Omental fat pad (tissue), 4 donors: ENCODE results near the gene PPIP5K1. TPM values are rescaled to one million over a fixed set of nuclear protein-coding genes. Genes with fewer than 3 reads are reported as not detected.

ENCODE experiments used
- ATAC-seq: fragments of 150-250 bp; one replicate; pipeline ENCODE4 v1.9.1; 2016; ENCODE audit warnings: mild to moderate bottlenecking, moderate library complexity; ENCODE audit not compliant: low FRiP score
- DNase-seq: peaks from one replicate; pipeline ENCODE4 v3.0.0-alpha.2; 2019; ENCODE audit warnings: low spot score
- CTCF ChIP-seq, 3 donors: fragments of 450-650 bp; IDR thresholded peaks; one replicate each; pipeline ENCODE4 v1.5.1; 2016 to 2017; ENCODE audit warnings: antibody characterized with exemption in 3 of 3, mild to moderate bottlenecking in 3 of 3, moderate library complexity in 2 of 3
- small RNA-seq: library from RNA; depleted of rRNA; stranded (forward); fragments of <200 nt; gene quantifications from one replicate; pipeline ENCODE3, GENCODE V24; 2016
- total RNA-seq, 4 donors: library from RNA; depleted of rRNA; stranded (reverse); fragments of >200 nt; gene quantifications; one replicate each; pipeline ENCODE4 v1.1.0, GENCODE V29; 2016

Gene PPIP5K1
- total RNA-seq, 4 donors from 2014 or later = 18.2 to 46.8 (median 24.7) TPM

GRCh38 chr15:43487271-43487895 lies 102.6 kb downstream of the PPIP5K1 start:
- no peak for TF ChIP-seq CTCF (IDR thresholded peaks at IDR 0.05)
- DNase-seq (no peak), ATAC-seq (no peak)

- DNase-seq = no peak
- ATAC-seq = no peak
- no peak for TF ChIP-seq CTCF (IDR thresholded peaks at IDR 0.05)
These were observed 105.6 kb downstream of the PPIP5K1 start for GRCh38 chr15:43484455-43484854.

Small RNA genes within 50 kb of the gene (small RNA-seq; reads per million reads assigned to genes)
- gene RNU6-554P = not detected
- not detected for gene RNU6-610P

Other genes with a start within 250 kb of the PPIP5K1 start
- 10 to 100 TPM; 12.0 to 26.6 (median 16.7) TPM for gene ZSCAN29, start 219.2 kb downstream of the PPIP5K1 start, total RNA-seq
- 10 to 100 TPM; 10.5 to 13.2 (median 12.6) TPM for gene TUBGCP4, start 219.1 kb downstream of the PPIP5K1 start, total RNA-seq
- 10 to 100 TPM; 23.2 to 52.8 (median 39.2) TPM for gene TP53BP1, start 97.1 kb downstream of the PPIP5K1 start, total RNA-seq
- 10 to 100 TPM in 1 of 4 donors, 1 to 10 TPM in 3; 2.5 to 10.9 (median 5.3) TPM for gene MAP1A, start 72.6 kb downstream of the PPIP5K1 start, total RNA-seq
- gene CKMT1B, start 3.8 kb upstream of the PPIP5K1 start, total RNA-seq = 1 to 10 TPM in 3 of 4 donors, under 1 TPM in 1; 0.95 to 3.0 (median 2.6) TPM
- under 1 TPM; 0.24 to 0.47 (median 0.39) TPM for gene STRC, start 28.6 kb upstream of the PPIP5K1 start, total RNA-seq
- gene CATSPER2, start 58.6 kb upstream of the PPIP5K1 start, total RNA-seq = 1 to 10 TPM; 1.3 to 3.2 (median 2.0) TPM
- 1 to 10 TPM in 3 of 4 donors, under 1 TPM in 1; 0.79 to 3.8 (median 1.6) TPM for gene CKMT1A, start 103.7 kb upstream of the PPIP5K1 start, total RNA-seq
- 100 to 1,000 TPM in 3 of 4 donors, 10 to 100 TPM in 1; 99.0 to 143 (median 132) TPM for gene PDIA3, start 156.2 kb upstream of the PPIP5K1 start, total RNA-seq
- gene ELL3, start 186.8 kb upstream of the PPIP5K1 start, total RNA-seq = 1 to 10 TPM; 1.1 to 7.1 (median 2.4) TPM
- gene SERF2, start 202.1 kb upstream of the PPIP5K1 start, total RNA-seq = 100 to 1,000 TPM; 790 to 927 (median 897) TPM
- gene SERINC4, start 210.0 kb upstream of the PPIP5K1 start, total RNA-seq = not detected
- 10 to 100 TPM; 10.2 to 19.0 (median 14.8) TPM for gene HYPK, start 210.4 kb upstream of the PPIP5K1 start, total RNA-seq
- 10 to 100 TPM; 13.9 to 18.0 (median 14.4) TPM for gene MFAP1, start 234.5 kb upstream of the PPIP5K1 start, total RNA-seq
- 1 to 10 TPM; 2.0 to 9.9 (median 3.2) TPM for gene WDR76, start 236.8 kb upstream of the PPIP5K1 start, total RNA-seq